ENCODE results near the gene SFMBT2. TPM values are rescaled to one million over a fixed set of nuclear protein-coding genes. Genes with fewer than 3 reads are reported as not detected.

SFMBT2 gene
- total RNA-seq, 1 experiment from 2014 or later: 0.02 TPM

DNA sequence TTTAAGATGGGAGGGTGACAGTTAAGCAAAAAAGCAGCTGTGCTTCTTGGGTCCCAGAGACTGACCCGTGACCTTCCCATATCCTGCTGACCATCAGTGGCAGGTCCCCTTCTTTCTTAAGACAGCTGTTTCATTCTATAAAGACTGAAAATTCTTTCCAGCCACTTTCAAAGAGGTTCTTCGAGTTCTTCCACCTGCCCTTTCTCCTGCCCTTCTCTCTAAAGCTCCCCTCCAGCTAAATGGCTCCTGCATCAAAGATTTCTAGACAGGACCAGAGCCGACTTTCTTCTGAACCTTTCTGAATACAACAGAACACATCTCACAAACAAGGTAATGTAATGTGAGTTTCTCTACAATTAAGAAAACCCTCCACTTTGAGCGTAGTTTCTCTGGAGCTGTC is 180.8 kb downstream of the SFMBT2 start (continued):
- TF ChIP-seq, protein P1, sequence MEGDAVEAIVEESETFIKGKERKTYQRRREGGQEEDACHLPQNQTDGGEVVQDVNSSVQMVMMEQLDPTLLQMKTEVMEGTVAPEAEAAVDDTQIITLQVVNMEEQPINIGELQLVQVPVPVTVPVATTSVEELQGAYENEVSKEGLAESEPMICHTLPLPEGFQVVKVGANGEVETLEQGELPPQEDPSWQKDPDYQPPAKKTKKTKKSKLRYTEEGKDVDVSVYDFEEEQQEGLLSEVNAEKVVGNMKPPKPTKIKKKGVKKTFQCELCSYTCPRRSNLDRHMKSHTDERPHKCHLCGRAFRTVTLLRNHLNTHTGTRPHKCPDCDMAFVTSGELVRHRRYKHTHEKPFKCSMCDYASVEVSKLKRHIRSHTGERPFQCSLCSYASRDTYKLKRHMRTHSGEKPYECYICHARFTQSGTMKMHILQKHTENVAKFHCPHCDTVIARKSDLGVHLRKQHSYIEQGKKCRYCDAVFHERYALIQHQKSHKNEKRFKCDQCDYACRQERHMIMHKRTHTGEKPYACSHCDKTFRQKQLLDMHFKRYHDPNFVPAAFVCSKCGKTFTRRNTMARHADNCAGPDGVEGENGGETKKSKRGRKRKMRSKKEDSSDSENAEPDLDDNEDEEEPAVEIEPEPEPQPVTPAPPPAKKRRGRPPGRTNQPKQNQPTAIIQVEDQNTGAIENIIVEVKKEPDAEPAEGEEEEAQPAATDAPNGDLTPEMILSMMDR (IDR thresholded peaks at IDR 0.05 in 2 of 3, conservative IDR thresholded peaks at IDR 0.05 in 1 of 3; ENCODE audit: borderline replicate concordance in 1 of 3, insufficient read depth in 1 of 3, low read depth in 2 of 3, low read length in 2 of 3): no peak
- TF ChIP-seq EGR1 (IDR thresholded peaks at IDR 0.05; ENCODE audit: low read depth): no peak
- TF ChIP-seq, protein P2, sequence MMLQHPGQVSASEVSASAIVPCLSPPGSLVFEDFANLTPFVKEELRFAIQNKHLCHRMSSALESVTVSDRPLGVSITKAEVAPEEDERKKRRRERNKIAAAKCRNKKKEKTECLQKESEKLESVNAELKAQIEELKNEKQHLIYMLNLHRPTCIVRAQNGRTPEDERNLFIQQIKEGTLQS (IDR thresholded peaks at IDR 0.05): no peak
- no peak for TF ChIP-seq SIN3A (IDR thresholded peaks at IDR 0.05; ENCODE audit: low read depth)
- TF ChIP-seq CBX3 (IDR thresholded peaks at IDR 0.05; ENCODE audit: low read depth): no peak
- no peak for TF ChIP-seq JUND (IDR thresholded peaks at IDR 0.05)
- no peak for TF ChIP-seq POLR2AphosphoS5 (IDR thresholded peaks at IDR 0.05; ENCODE audit: low read depth, low read length)

DNA sequence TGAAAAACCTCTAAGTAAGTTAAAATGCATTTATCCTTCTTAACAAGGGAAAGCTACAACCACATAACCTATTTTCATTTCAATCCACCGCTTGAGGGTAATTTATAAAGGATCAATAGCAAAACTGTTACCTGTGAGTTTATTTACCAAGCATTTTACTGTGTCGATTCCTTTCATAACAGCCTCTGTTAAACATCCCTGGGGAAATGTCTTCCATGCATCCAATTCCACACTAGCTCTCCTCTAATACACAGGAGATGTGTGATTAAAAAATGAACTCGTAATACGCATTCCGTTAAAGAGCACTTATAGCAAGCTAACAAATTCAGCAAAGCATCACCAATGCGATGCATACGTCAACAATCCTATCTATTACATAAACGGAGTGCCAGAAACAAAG is 185.7 kb downstream of the SFMBT2 start:
- intact Hi-C loops (cut with micrococcal nuclease): no loop called here
- no TSS peak for BruUV-seq (replicated peaks)
- CTCF ChIA-PET: no interaction called here
- TF ChIP-seq YY1 (IDR thresholded peaks at IDR 0.05; ENCODE audit: extremely low read depth, insufficient replicate concordance, low read depth, low read length): no peak
- TF ChIP-seq JUND (IDR thresholded peaks at IDR 0.05): no peak
- TF ChIP-seq, protein P2 (IDR thresholded peaks at IDR 0.05): no peak
- no peak for TF ChIP-seq POLR2AphosphoS5 (IDR thresholded peaks at IDR 0.05; ENCODE audit: low read depth, low read length)
- TF ChIP-seq CEBPB (IDR thresholded peaks at IDR 0.05; ENCODE audit: low read depth): no peak
- TF ChIP-seq ZNF274 (IDR thresholded peaks at IDR 0.05; ENCODE audit: low read depth, low read length): no peak
- TF ChIP-seq FOSL1 (IDR thresholded peaks at IDR 0.05; ENCODE audit: low read depth): no peak
- no peak for TF ChIP-seq ELF1 (IDR thresholded peaks at IDR 0.05; ENCODE audit: borderline replicate concordance, low read depth)
- TF ChIP-seq, protein P3, sequence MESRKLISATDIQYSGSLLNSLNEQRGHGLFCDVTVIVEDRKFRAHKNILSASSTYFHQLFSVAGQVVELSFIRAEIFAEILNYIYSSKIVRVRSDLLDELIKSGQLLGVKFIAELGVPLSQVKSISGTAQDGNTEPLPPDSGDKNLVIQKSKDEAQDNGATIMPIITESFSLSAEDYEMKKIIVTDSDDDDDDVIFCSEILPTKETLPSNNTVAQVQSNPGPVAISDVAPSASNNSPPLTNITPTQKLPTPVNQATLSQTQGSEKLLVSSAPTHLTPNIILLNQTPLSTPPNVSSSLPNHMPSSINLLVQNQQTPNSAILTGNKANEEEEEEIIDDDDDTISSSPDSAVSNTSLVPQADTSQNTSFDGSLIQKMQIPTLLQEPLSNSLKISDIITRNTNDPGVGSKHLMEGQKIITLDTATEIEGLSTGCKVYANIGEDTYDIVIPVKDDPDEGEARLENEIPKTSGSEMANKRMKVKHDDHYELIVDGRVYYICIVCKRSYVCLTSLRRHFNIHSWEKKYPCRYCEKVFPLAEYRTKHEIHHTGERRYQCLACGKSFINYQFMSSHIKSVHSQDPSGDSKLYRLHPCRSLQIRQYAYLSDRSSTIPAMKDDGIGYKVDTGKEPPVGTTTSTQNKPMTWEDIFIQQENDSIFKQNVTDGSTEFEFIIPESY (IDR thresholded peaks at IDR 0.05; ENCODE audit: extremely low read depth, insufficient replicate concordance, low read length): no peak
- no peak for TF ChIP-seq SP1 (IDR thresholded peaks at IDR 0.05; ENCODE audit: low read depth)
- no peak for TF ChIP-seq EGR1 (IDR thresholded peaks at IDR 0.05; ENCODE audit: low read depth)
- no peak for TF ChIP-seq TCF7L2 (IDR thresholded peaks at IDR 0.05; ENCODE audit: borderline replicate concordance, extremely low read depth, insufficient read depth, insufficient read length)
- TF ChIP-seq, protein P4, sequence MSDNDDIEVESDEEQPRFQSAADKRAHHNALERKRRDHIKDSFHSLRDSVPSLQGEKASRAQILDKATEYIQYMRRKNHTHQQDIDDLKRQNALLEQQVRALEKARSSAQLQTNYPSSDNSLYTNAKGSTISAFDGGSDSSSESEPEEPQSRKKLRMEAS (IDR thresholded peaks at IDR 0.05): no peak
- TF ChIP-seq EZH2 (IDR thresholded peaks at IDR 0.05): no peak
- TF ChIP-seq, protein P1 (IDR thresholded peaks at IDR 0.05 in 2 of 3, conservative IDR thresholded peaks at IDR 0.05 in 1 of 3; ENCODE audit: borderline replicate concordance in 1 of 3, insufficient read depth in 1 of 3, low read depth in 2 of 3, low read length in 2 of 3): no peak
- no peak for TF ChIP-seq SRF (IDR thresholded peaks at IDR 0.05; ENCODE audit: low read depth)

More for the DNA sequence above, 185.7 kb downstream of the SFMBT2 start:
- no peaks in the 10 kb centered on the region for H3K27me3 ChIP-seq (ENCODE audit: insufficient read depth, low read length)
- ChIA-PET RAD21 (ENCODE audit: low non-redundant PET in 1 of 2, low total read pairs in 2 of 2, uncharacterized antibody in 2 of 2, unreplicated experiment in 2 of 2) (no interaction called here), POLR2A (no interaction called here)
- H3K79me2 ChIP-seq (ENCODE audit: insufficient read depth, low read length): no peaks in the 10 kb centered on the region
- no peak overlapping the region for H3K9ac ChIP-seq (ENCODE audit: low read length)
- H3K9me2 ChIP-seq (ENCODE audit: insufficient read depth): no peaks in the 10 kb centered on the region
- no peak overlapping the region for H3K4me3 ChIP-seq (replicated peaks in 1 of 2; ENCODE audit: low read depth in 1 of 2, low read length in 2 of 2)
- no peaks in the 10 kb centered on the region for H3K4me1 ChIP-seq (ENCODE audit: control insufficient read depth in 1 of 2, insufficient read depth in 2 of 2, low read length in 2 of 2)
- no peaks in the 10 kb centered on the region for H3K36me3 ChIP-seq (ENCODE audit: control insufficient read depth in 1 of 2, insufficient read depth in 2 of 2, low read length in 2 of 2)
- peaks cover 4 to 9% of the 10 kb centered on the region in 2 experiments; a peak in 3 of 4 replicates for H3K9me3 ChIP-seq (ENCODE audit: control insufficient read depth in 1 of 2, insufficient read depth in 1 of 2, low read depth in 1 of 2, low read length in 2 of 2)
- DNase-seq (ENCODE audit: low read depth, low spot score) (no peak), ATAC-seq (no peak)
- H4K20me1 ChIP-seq (ENCODE audit: insufficient read depth): no peaks in the 10 kb centered on the region
- H3K27ac ChIP-seq (ENCODE audit: low read depth, low read length): no peak overlapping the region
- no peak overlapping the region for H2AFZ ChIP-seq (ENCODE audit: low read depth, low read length, poor library complexity, severe bottlenecking)
- H3K4me2 ChIP-seq (ENCODE audit: low read length): no peak overlapping the region

Data from HCT116 (cell line).